Measurements from ENCODE around the gene TRRAP.

TRRAP gene

GRCh38 chr7:98902523-98902922 is 24.2 kb downstream of the TRRAP start:
- DNase-seq (ENCODE audit: low read depth) = no peak

GRCh38 chr7:98903246-98903645 is 24.9 kb downstream of the TRRAP start:
- DNase-seq (ENCODE audit: low read depth) = no peak

- no peak for DNase-seq (ENCODE audit: low read depth)
Measured at GRCh38 chr7:98907570-98907969, 29.2 kb downstream of the TRRAP start.

- no peak for DNase-seq (ENCODE audit: low read depth)
Measured at GRCh38 chr7:98908585-98908984, 30.3 kb downstream of the TRRAP start.

- DNase-seq (ENCODE audit: low read depth) = no peak
Measured at GRCh38 chr7:98909487-98909886, 31.2 kb downstream of the TRRAP start.

- no peak for DNase-seq (ENCODE audit: low read depth)
Measured at GRCh38 chr7:98910427-98910826, 32.1 kb downstream of the TRRAP start.

- DNase-seq (ENCODE audit: low read depth) = no peak
Measured at GRCh38 chr7:98911916-98912315, 33.6 kb downstream of the TRRAP start.

- DNase-seq (ENCODE audit: low read depth) = no peak
Measured at GRCh38 chr7:98913026-98913425, 34.7 kb downstream of the TRRAP start.

- no peak for DNase-seq (ENCODE audit: low read depth)
Measured at GRCh38 chr7:98913612-98914011, 35.3 kb downstream of the TRRAP start.

GRCh38 chr7:98917331-98917730 is 39.0 kb downstream of the TRRAP start:
- no peak for DNase-seq (ENCODE audit: low read depth)

GRCh38 chr7:98921608-98922372 is 43.5 kb downstream of the TRRAP start:
- no peak for DNase-seq (ENCODE audit: low read depth)

- peak; percentile 78 for DNase-seq (ENCODE audit: low read depth)
Measured at GRCh38 chr7:98922392-98923187, 44.3 kb downstream of the TRRAP start.

- no peak for DNase-seq (ENCODE audit: low read depth)
Measured at GRCh38 chr7:98923512-98923911, 45.2 kb downstream of the TRRAP start.

- no peak for DNase-seq (ENCODE audit: low read depth)
Measured at GRCh38 chr7:98927125-98927524, 48.8 kb downstream of the TRRAP start.

GRCh38 chr7:98930464-98930863 is 52.1 kb downstream of the TRRAP start:
- DNase-seq (ENCODE audit: low read depth) = no peak

- no peak for DNase-seq (ENCODE audit: low read depth)
Measured at GRCh38 chr7:98930921-98931320, 52.6 kb downstream of the TRRAP start.

- no peak for DNase-seq (ENCODE audit: low read depth)
Measured at GRCh38 chr7:98933321-98933720, 55.0 kb downstream of the TRRAP start.

- no peak for DNase-seq (ENCODE audit: low read depth)
Measured at GRCh38 chr7:98934267-98934666, 55.9 kb downstream of the TRRAP start.

- no peak for DNase-seq (ENCODE audit: low read depth)
Measured at GRCh38 chr7:98935811-98936210, 57.5 kb downstream of the TRRAP start.

GRCh38 chr7:98943336-98943735 is 65.0 kb downstream of the TRRAP start:
- DNase-seq (ENCODE audit: low read depth) = no peak

- DNase-seq (ENCODE audit: low read depth) = no peak
Measured at GRCh38 chr7:98944386-98944785, 66.1 kb downstream of the TRRAP start.

GRCh38 chr7:98945852-98946251 is 67.5 kb downstream of the TRRAP start:
- DNase-seq (ENCODE audit: low read depth) = no peak

- no peak for DNase-seq (ENCODE audit: low read depth)
Measured at GRCh38 chr7:98946389-98946788, 68.1 kb downstream of the TRRAP start.
